GDM1 (cell line): ENCODE measurements around the gene PTPRT.
"Not testable (repeated sequence)": the region's sequence is repeated elsewhere in the genome, so short reads cannot be mapped to it uniquely, and the experiment has no call there.

Source experiments
- DNase-seq: peaks from one replicate; lab custom pipeline; 2025; lab: John Stamatoyannopoulos, UW

Gene PTPRT

GRCh38 chr20:42910808-42911207, 278.9 kb downstream of the PTPRT start:
- not testable (repeated sequence) for DNase-seq

GRCh38 chr20:42907730-42908129, 282.0 kb downstream of the PTPRT start:
- DNase-seq, result no peak

DNA sequence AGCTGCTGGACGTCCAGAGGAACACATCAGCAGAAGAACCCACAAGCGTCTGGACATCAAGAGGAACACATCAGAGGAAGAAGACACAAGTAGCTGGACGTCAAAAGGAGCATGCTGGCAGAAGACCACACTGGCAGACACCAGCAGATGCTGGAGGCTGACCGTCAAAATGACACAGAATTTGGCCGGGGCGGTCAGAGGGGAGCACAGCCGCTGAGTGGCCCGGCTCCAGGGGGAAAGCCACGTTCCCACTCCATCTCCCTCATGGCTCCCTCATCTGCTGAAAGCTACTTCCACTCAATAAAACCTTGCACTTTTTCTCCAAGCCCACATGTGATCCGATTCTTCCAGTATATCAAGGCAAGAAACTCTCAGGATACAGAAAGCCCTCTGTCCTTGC, 283.6 kb downstream of the PTPRT start:
- no peak for DNase-seq

GRCh38 chr20:42902509-42902908, 287.2 kb downstream of the PTPRT start:
- DNase-seq, result no peak

DNA sequence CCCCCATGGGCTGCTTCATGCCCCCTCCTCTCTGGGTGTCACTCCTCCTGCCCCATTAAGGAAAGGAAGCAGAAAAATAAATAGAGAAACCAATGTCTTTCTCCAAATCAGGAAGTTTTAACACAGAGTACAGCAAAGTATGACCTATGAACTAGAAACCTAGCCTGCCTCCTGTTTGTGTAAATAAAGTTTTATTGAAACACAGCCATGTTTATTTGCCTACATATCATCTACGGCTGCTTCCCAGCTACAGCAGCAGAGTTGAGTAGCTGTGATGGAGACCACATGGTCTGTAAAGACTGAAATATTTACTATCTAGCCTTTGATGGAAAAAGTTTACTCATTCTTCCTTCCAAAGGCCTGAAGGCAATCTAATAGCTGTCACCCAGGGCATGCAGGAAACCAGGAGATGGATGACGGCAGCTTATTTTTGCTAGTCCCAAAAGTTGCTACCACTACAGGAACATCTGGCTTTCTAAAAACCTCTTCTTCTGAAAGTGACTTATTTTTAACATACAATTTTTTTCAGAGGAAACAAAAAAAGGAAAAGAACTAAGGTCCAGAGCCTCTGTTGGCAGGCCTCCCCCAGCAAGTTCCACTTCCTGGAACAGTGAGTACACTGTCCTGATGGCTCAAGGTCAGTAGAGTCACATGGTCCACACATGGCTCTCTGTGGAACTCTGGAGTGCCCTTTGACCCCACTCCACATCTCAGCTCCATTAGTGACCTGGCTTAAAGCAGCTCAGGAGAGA, 287.8 kb downstream of the PTPRT start:
- no peak for DNase-seq

GRCh38 chr20:42900764-42901163, 288.9 kb downstream of the PTPRT start:
- DNase-seq, result not testable (repeated sequence)

- no peak for DNase-seq
These were observed 294.7 kb downstream of the PTPRT start for GRCh38 chr20:42895020-42895419.

DNA sequence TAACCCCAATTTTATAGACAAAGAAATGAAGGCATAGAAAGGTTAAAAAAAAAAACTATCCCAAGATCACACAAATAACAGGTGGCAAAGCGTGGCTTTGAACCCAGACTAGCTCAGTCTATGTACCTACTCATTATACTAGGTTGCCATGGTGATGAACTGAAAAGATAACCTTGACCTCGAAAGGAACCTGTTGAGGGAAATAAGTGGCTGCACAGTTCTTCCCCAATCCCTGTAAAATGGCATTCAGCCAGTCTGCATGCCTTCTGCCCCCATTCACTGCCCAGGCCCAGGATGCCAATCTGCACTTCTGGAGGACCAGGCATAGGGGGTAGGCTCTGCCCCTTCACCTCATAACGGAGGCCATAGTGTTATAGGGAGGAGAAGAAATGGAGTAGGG, 295.2 kb downstream of the PTPRT start:
- no peak for DNase-seq

- DNase-seq, result no peak
These were observed 300.2 kb downstream of the PTPRT start for GRCh38 chr20:42889517-42889916.

- no peak for DNase-seq
These were observed 302.4 kb downstream of the PTPRT start for GRCh38 chr20:42887281-42887680.

DNA sequence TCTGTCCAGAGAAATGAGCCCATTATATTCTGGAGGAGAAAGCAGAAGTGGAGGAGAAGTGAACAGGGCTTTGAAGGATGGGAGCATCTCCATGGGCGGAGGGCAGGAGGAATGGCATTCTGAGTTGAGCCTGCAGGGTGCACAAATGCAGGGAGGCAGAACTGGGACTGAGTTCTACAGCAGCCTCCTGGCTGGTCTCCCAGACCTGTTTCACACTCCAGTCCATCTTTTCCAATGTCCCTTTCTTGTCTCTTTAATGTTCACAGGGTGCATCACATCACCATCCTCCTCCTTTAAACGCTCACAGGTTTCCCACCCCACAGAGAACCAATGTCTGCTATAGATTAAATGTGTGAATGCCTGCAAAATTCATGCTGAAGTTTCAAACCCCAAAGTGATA, 302.9 kb downstream of the PTPRT start:
- no peak for DNase-seq

- DNase-seq, result no peak
These were observed 303.7 kb downstream of the PTPRT start for GRCh38 chr20:42886046-42886445.

- DNase-seq, result no peak
These were observed 314.1 kb downstream of the PTPRT start for GRCh38 chr20:42875581-42875980.

GRCh38 chr20:42873259-42873658, 316.4 kb downstream of the PTPRT start:
- no peak for DNase-seq

DNA sequence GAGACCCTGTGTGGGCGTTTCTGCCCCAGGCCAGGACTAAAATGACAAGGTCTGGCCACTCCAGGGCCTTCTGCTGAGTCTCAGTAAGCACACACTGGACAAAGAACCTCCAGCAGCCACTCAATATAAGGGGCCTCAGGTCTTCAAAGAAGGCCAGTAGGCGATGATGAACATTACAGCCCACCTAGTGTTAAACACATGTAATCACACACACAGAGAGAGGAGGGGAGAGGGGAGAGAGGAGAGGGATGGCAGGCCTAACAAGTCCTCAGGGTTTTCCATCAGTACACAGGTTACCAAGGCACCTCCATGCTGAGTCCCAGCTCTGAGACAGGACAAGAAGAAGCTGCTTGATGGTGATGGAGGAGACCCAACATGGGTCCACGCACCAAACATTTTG, 325.6 kb downstream of the PTPRT start:
- DNase-seq, result no peak

DNA sequence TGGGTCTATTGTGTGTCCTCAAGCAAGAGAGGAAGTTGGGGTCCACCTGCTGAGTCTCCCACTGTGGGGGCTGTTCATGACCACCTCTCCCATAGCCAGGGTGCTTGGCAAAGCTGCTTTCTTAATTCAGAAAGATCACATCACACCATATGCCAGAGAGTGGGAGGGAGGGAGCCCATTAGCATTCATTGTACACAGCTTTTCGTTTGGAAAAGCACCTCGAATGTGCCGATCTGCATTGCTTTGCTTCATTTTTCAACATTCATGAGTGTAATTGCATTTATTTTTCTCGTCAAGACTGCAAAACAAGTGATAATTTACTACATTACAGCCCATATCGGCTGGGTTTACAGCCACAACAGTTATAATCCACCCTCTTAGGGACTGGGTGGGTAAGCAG, 327.3 kb downstream of the PTPRT start:
- no peak for DNase-seq

DNA sequence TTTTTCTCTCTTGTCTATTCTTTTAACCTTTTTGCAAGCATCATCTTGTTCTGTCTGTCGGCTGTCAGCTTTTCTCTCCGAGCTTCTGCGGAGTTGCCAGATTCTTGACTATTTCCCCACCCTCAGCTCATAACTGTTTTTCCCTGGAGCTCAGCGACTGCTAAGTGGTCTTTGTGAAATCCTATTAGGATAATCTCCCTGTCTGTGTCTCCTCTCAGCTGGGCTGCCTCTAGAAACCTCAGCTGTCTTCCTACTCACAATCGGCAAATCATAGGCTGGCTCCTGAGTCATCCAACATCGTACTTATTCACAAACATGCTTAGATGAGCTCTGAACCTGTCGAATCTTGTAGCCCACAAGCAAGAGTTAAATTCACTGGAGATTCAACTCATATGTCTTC, 332.3 kb downstream of the PTPRT start:
- DNase-seq, result no peak

GRCh38 chr20:42855896-42856295, 333.8 kb downstream of the PTPRT start:
- DNase-seq, result no peak

- DNase-seq, result no peak
These were observed 337.0 kb downstream of the PTPRT start for GRCh38 chr20:42852691-42853090.

DNA sequence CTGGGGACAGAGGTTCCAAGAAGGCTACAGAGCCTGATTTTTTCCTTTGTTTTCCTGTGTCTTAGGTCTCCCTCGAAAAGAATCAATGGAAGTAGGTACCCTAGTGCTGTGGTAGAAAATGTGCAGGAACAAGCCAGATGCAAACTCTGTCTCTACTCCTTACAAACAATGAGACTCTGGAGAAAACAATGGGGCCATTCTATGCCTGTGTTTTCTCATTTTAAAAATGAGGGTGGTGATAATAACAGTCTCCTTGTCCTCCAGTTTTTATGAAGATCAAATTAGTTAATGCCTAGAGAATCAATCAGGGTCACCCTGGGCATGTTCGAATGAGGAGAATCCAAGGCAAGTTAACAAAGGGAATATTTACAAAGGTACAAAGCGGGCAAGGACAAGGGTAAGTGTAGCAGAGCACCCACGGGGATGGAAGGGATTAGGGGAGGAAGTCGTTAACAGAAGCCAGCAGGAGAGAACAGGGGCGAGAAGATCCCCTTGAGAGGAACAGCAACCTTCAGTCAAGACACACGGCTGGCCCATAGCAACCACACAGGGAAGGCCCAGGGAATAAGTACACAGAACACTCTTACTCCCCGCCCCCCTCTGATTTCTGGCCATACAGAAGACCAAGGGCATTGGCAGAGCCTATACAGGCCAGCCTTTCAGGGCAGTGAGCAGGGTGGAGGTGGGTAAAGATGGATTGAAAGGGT, 342.8 kb downstream of the PTPRT start:
- DNase-seq, result no peak

DNA sequence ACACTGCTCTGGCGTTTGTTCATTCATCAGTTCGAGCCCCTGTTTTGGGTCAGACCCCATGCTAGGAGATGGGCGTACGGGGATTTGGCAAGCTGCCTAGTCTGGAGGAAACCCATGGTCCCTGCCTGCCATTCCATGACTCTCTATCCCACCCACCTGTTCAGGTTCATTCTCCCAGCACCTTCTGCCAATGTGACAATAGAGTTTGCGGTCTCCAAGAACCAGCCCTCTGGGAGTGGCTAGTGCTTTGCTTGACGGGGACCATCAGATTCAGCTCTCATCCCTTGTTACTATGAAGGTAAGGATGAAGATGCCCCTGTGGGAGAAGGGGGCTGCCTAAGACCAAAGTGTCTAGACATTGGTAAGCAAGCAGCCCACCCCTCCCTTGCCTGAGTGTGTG, 345.0 kb downstream of the PTPRT start:
- no peak for DNase-seq

DNA sequence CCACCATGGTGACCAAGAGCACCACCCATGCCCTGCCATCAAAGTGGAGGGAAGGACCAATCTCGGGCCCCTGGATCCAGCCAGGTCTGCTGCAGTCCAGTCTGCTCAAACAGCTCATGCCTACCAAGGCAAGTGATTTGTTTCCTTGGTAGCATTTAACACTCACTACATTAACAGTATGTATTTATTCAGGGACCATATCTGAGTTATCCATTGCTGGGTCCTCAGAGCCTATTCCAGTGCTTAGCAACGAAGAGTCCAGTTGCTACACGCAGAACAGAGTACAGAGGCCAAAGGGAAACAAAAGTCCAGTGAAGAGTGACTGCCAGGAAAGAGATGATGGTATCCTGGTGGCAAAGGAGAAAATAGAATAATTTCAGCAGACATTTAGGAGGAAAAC, 352.2 kb downstream of the PTPRT start:
- DNase-seq, result no peak

DNA sequence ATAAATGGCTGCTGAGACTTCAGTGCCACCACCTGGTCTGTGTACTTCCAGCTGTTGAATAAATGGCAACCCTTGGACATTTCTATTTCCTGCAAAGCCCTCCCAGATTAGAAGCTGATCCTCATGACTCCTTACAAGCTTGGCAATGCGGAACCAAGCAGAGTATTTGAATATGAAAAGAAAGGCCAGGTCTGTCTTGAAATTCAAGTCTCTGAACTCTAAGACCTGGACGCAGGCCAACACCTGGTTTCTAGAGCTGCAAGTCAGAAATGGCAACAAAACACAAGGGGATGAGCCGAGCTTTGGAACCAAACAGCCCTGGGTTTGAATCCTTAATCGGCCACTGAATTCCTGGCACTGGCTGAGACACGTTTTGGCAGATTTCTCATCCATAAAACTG, 353.4 kb downstream of the PTPRT start:
- DNase-seq, result no peak

DNA sequence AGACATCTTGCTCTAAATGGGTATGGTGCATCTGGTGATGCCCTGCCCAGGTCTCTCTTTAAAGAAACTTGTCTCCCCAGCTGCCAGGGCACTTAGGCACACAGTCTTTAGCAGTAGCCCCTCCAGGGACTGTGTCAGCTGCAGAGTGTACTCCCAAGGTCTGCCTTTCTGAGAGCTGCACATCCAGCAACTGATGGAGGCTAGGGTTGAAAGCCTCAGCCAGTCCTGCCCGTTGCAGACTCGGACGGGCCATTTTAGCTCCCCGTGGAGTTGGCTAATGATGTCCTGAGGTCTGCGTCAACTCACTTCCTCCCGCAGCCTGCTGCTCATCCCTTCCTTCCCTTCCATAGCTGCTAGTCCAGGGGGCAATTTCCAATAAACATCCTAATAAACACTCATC, 381.8 kb downstream of the PTPRT start:
- DNase-seq, result no peak
